GM10266 (cell line): Measurements from ENCODE around the gene CALML6.

ENCODE experiments used
- DNase-seq: peaks from one replicate; pipeline ENCODE4 v3.0.0; 2012; ENCODE audit errors: extremely low spot score
- TF ChIP-seq, protein P1 (sequence below): IDR thresholded peaks from 2 replicates; pipeline ENCODE4 v1.5.1; 2012; ENCODE audit warnings: mild to moderate bottlenecking, low read depth; ENCODE audit not compliant: control insufficient read depth, insufficient read depth; ENCODE audit errors: missing control alignments

CALML6 gene

DNA sequence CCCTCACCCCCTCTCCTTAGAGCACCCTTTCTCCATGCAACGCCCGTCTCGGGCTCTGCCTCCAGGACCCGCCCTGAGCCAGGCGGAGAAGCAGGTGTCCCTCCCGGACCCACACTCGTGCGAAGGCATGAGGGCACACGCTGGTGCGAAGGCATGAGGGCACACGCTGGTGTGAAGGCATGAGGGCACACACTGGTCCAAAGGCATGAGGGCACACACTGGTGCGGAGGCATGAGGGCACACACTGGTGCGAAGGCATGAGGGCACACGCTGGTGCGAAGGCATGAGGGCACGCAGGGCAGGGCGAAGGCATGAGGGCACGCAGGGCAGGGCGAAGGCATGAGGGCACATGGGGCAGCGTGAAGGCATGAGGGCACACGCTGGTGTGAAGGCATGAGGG, 9.8 kb downstream of the CALML6 start:
- TF ChIP-seq, protein P1, sequence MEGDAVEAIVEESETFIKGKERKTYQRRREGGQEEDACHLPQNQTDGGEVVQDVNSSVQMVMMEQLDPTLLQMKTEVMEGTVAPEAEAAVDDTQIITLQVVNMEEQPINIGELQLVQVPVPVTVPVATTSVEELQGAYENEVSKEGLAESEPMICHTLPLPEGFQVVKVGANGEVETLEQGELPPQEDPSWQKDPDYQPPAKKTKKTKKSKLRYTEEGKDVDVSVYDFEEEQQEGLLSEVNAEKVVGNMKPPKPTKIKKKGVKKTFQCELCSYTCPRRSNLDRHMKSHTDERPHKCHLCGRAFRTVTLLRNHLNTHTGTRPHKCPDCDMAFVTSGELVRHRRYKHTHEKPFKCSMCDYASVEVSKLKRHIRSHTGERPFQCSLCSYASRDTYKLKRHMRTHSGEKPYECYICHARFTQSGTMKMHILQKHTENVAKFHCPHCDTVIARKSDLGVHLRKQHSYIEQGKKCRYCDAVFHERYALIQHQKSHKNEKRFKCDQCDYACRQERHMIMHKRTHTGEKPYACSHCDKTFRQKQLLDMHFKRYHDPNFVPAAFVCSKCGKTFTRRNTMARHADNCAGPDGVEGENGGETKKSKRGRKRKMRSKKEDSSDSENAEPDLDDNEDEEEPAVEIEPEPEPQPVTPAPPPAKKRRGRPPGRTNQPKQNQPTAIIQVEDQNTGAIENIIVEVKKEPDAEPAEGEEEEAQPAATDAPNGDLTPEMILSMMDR, result no peak
- DNase-seq, result no peak

DNA sequence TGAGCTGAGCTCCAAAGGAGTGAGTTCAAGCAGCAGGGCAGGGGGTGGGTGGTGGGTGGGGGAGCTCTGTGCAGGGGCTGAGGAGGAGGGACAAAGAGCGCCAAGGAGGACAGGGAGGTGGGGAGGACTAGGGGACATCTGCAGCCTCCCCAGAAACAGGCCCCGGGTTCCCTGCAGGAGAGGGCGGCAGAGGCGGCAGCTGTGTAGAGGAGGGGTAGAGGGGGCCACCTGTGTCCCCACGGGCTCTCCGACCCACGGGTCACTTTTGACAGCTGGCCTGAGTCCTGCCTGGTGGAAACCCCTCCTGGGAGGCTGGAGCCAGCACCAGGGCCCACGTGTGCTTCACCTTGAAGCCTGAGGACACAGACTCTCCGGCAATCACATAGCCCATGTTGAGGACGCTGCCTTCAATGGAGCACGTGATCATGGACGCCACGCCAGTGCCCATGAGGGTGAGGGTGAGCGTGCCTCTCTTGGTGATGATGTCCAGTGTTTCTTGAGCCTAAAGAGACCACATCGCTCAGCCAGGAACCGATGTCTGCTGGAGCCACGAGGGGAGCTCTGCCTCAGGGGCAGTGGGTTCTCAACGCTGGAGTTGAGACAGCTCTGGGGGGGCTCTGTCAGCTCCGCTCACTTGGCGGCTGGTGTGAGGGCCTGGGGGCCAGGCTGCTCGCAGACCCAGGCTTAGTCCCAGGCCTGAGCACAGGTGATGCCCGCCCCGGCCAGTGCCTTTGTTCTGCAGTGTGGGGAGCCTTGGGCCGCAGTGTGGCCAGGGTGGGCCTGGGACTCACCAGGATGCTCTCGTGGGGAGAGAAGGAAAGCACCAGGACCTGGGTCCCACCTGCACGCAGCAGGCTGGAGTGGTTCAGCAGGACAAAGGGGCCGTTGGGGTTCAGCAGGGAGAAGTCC, 10.6 kb downstream of the CALML6 start:
- no peak for DNase-seq
- TF ChIP-seq, protein P1, result no peak

DNA sequence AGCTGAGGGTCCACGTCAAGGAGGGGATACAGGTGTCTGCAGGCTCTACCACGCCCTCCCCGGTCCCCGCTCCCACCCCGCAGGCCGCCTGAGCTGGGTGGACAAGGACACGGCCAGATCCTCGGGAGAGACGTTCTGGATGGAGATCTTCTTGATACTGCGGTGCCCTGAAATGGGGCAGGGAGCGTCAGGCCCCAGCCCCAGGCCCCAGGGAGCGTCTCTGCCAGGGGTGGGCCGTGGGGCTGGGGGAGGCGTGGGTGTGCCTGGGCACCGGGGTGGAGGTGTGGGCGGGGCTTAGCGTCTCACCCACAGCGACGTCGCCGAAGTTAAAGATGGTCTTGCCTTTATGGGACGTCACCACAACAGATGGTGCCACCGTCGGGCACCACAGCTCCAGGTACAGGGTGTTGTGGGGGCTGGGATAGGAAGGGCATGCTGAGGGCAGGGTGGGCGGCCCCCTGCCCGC, 11.3 kb downstream of the CALML6 start:
- DNase-seq, result no peak
- TF ChIP-seq, protein P1, result no peak

DNA sequence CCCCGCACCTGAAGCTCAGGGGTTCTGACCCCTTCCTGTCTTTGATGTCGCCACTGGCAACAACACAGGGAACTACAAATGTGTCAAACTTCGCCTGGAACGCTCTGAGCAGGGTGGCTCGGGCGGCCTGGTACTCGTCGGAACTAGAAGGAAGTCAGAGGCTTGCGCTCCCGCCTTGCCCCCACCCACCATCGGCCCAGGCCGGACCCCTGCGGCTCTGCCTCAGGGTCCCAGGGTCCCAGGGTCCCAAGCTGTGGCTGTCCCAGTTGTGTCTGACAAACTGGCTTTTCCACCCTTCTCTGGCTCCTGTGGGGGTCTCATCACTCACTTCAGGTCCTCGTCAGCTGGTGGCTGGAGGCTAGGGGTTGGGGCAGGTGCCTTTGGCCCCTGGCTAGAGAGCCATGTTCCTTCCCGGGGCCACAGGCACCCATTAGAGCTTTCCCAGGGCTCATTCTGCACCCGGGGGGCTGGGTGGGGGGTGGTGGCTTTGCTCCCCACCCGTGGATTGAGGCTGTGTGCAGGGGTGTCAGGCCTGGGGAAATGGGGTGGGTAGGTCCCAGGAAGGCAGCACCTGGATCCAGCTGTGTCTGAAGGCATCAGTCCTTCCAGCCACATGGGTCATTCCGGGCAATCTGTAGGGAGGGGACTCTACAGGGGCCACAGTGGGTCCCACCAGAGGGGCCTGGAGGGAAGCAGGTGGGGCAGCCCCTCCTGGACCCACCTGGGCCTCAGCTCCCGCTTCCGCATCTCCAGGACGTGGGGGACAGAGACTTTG, 12.0 kb downstream of the CALML6 start:
- TF ChIP-seq, protein P1, result no peak

DNA sequence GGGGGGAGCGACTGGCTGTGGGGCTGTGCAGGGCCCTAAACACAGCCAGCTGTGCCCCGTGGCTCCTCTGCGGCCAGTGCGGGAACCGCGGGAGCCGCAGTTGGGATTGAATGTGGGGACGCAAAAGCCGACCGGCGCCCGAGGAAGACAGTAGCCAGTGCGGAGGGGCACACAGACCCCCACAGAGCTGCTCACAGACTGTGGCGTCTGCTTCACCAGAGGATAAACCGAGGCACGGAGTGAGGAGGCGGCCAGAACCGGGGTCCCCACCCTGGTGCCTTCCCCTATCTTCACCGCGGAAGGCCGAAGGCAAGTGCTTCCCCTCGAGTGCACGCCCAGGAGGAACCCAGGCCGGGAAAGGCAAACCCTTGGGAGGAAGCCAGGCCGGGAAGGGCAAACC, 12.7 kb downstream of the CALML6 start:
- TF ChIP-seq, protein P1, result no peak
- no peak for DNase-seq

More for the DNA sequence above, 12.0 kb downstream of the CALML6 start:
- no peak for DNase-seq

DNA sequence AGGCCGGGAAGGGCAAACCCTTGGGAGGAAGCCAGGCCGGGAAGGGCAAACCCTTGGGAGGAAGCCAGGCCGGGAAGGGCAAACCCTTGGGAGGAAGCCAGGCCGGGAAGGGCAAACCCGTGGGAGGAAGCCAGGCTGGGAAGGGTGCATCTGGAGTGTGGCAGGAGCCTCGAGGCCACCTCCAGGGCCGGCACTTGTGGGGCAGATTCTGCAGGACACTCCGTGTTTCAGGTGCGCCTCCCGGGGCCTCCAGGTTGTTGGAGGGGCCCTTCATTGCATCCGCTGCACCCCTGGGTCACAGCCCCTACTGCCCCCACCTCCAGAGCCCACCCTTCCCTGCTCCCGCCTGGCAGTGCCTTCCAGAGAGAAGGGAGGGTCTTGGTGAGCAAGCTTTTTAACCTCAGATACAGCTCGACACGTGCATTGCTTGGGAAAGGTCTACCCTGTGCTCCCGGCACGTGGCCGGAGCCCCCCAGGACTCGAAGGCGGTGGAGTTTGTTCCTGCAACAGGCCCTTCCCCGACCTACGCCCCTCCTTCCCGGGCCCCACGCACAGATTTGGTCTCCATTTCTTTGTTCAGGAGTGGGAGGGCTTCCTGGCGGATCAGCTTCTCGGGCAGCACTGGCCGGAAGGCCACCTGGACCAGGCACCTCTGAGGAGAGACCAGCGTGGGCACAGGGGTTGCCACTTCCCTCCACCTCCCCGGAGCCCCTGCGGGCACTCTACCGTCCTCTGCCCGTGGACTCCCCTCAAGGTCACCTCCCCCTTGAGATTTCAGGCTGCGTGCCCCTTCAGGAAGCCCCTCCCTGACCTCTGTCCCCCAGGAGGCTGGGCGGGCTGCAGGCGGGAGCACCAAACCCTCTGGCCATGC, 13.4 kb downstream of the CALML6 start:
- DNase-seq, result no peak
- TF ChIP-seq, protein P1, result no peak
